Caco-2 (cell line): ENCODE data around the gene SELENOI. TPM values are rescaled to one million over a fixed set of nuclear protein-coding genes. Genes with fewer than 3 reads are reported as not detected.

ENCODE experiments used
- BruUV-seq: library from RNA; stranded (reverse); fragments of 400-500 nt; replicated peaks from 2 replicates; lab custom pipeline; 2021; lab: Mats Ljungman, UMichigan
- CTCF ChIA-PET: fragments of 300-600 bp; sonication (Branson Sonifier 250); formaldehyde crosslinking; loops from one replicate; lab custom pipeline; 2022; ENCODE audit warnings: antibody characterized with exemption; lab: Charles Lee
- POLR2A ChIA-PET: fragments of 300-600 bp; sonication (Branson Sonifier 250); formaldehyde crosslinking; loops from one replicate; lab custom pipeline; 2022; ENCODE audit warnings: antibody characterized with exemption; lab: Charles Lee
- DNase-seq, 2 experiments: peaks; one replicate each; pipeline versions ENCODE4 v3.0.0 to v3.0.0-alpha.2; 2020 to 2022
- H3K27me3 ChIP-seq: replicated peaks from 2 replicates; pipeline ENCODE4 v1.6.0; 2011; ENCODE audit warnings: low read length; ENCODE audit not compliant: control insufficient read depth, insufficient read depth
- H3K36me3 ChIP-seq: 2 replicates; pipeline ENCODE4 v1.5.1; 2011; ENCODE audit warnings: low read length; ENCODE audit not compliant: control insufficient read depth, insufficient read depth
- H3K4me1 ChIP-seq: fragments of 250-450 bp; sonication (Bioruptor Pico); 2 replicates; pipeline ENCODE4 v1.5.1; 2020; ENCODE audit warnings: mild to moderate bottlenecking
- H3K4me3 ChIP-seq: 2 replicates; pipeline ENCODE4 v1.5.1; 2011; ENCODE audit warnings: low read depth, mild to moderate bottlenecking, control low read depth, low read length
- H3K9me3 ChIP-seq: fragments of 250-450 bp; sonication (Bioruptor Pico); 2 replicates; pipeline ENCODE4 v1.5.1; 2020; ENCODE audit warnings: mild to moderate bottlenecking, moderate library complexity
- H3K27ac Mint-ChIP-seq: one replicate; pipeline ENCODE4 v1.8.0; 2022; ENCODE audit warnings: mixed read lengths; ENCODE audit not compliant: unreplicated experiment
- H3K27me3 Mint-ChIP-seq: one replicate; pipeline ENCODE4 v1.8.0; 2022; ENCODE audit warnings: mixed read lengths; ENCODE audit not compliant: insufficient read depth, unreplicated experiment
- H3K36me3 Mint-ChIP-seq: one replicate; pipeline ENCODE4 v1.8.0; 2022; ENCODE audit warnings: mild to moderate bottlenecking, mixed read lengths; ENCODE audit not compliant: insufficient read depth, unreplicated experiment
- H3K4me1 Mint-ChIP-seq: one replicate; pipeline ENCODE4 v1.8.0; 2022; ENCODE audit warnings: low read depth, mixed read lengths; ENCODE audit not compliant: unreplicated experiment
- H3K4me3 Mint-ChIP-seq: one replicate; pipeline ENCODE4 v1.8.0; 2022; ENCODE audit warnings: mild to moderate bottlenecking, moderate library complexity, mixed read lengths; ENCODE audit not compliant: unreplicated experiment
- H3K9me3 Mint-ChIP-seq: one replicate; pipeline ENCODE4 v1.8.0; 2022; ENCODE audit warnings: mixed read lengths; ENCODE audit not compliant: unreplicated experiment
- intact Hi-C: fragments of 100-400 bp; cut with micrococcal nuclease; formaldehyde crosslinking; loops from one replicate; pipeline ENCODE4 v1.10.0; 2022; ENCODE audit not compliant: unreplicated experiment
- total RNA-seq: library from RNA; stranded (reverse); gene quantifications from 2 replicates; pipeline ENCODE4 v1.2.3, GENCODE V29; 2022
- TF ChIP-seq, protein P1 (sequence below), 2 experiments: fragments of 200-600 bp in 1 of 2; IDR thresholded peaks; 1 replicate in 1 of 2; 2 replicates in 1 of 2; pipeline versions ENCODE4 v1.5.1 to v1.8.0; 2011 to 2022; ENCODE audit warnings: antibody characterized with exemption in 1 of 2, control low read depth in 1 of 2, inconsistent platforms in 1 of 2, low read depth in 1 of 2, low read length in 1 of 2, mild to moderate bottlenecking in 1 of 2, moderate library complexity in 1 of 2; ENCODE audit not compliant: insufficient read depth in 1 of 2, severe bottlenecking in 1 of 2, unreplicated experiment in 1 of 2

The SELENOI gene
- total RNA-seq, 1 experiment from 2014 or later, result 68.9 TPM

- CTCF ChIA-PET, result interaction anchor here (0.7 kb wide), 1 partner anchor 292 kb away, joined by 5 read pairs; no protein-coding TSS in a partner anchor
Measured at GRCh38 chr2:26305540-26305939, 40.4 kb upstream of the SELENOI start.

DNA sequence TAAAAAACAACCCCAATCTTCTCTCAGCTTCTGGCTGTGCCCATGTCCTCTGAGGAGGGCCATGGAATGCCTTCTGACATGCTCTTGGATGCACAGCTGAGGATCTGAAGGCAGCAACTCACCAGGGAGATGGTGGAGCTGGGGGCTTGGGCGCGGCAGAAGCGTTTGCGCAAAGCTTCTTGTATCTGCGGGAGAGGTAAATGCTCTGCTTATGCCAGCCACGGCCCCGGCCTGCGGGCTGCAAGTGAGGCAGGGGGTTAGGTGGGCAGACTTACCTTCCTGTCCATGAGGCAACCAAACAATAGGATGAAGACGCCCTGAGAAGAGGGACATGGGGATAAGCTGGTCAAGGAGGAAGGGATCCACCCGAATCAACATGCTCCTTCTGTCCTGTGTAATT is 36.0 kb upstream of the SELENOI start:
- ChIA-PET CTCF (no interaction called here), POLR2A (no interaction called here)
- Mint-ChIP-seq H3K36me3 (no peaks in the 10 kb centered on the region), H3K4me3 (no peak overlapping the region), H3K4me1 (no peaks in the 10 kb centered on the region), H3K9me3 (no peaks in the 10 kb centered on the region), H3K27ac (no peak overlapping the region), H3K27me3 (no peaks in the 10 kb centered on the region)
- Histone ChIP-seq H3K27me3 (no peaks in the 10 kb centered on the region), H3K4me1 (no peaks in the 10 kb centered on the region), H3K36me3 (no peaks in the 10 kb centered on the region), H3K9me3 (no peaks in the 10 kb centered on the region), H3K4me3 (no peak overlapping the region)
- intact Hi-C loops, result loop anchor here (5.0 kb wide), 1 partner anchor 73 kb away; no protein-coding TSS in a partner anchor
- no TSS peak for BruUV-seq
- DNase-seq, result no peak
- TF ChIP-seq, protein P1, sequence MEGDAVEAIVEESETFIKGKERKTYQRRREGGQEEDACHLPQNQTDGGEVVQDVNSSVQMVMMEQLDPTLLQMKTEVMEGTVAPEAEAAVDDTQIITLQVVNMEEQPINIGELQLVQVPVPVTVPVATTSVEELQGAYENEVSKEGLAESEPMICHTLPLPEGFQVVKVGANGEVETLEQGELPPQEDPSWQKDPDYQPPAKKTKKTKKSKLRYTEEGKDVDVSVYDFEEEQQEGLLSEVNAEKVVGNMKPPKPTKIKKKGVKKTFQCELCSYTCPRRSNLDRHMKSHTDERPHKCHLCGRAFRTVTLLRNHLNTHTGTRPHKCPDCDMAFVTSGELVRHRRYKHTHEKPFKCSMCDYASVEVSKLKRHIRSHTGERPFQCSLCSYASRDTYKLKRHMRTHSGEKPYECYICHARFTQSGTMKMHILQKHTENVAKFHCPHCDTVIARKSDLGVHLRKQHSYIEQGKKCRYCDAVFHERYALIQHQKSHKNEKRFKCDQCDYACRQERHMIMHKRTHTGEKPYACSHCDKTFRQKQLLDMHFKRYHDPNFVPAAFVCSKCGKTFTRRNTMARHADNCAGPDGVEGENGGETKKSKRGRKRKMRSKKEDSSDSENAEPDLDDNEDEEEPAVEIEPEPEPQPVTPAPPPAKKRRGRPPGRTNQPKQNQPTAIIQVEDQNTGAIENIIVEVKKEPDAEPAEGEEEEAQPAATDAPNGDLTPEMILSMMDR (IDR thresholded peaks at IDR 0.05; ENCODE audit: insufficient read depth in 1 of 2, low read depth in 1 of 2, low read length in 1 of 2, severe bottlenecking in 1 of 2, unreplicated experiment in 1 of 2), result no peak

More at GRCh38 chr2:26305540-26305939, 40.4 kb upstream of the SELENOI start:
- Mint-ChIP-seq H3K36me3 (no peaks in the 10 kb centered on the region), H3K4me3 (no peak overlapping the region), H3K27me3 (no peaks in the 10 kb centered on the region), H3K4me1 (no peaks in the 10 kb centered on the region), H3K27ac (no peak overlapping the region), H3K9me3 (no peaks in the 10 kb centered on the region)
- Histone ChIP-seq H3K9me3 (no peaks in the 10 kb centered on the region; the same call in 1 of the 2 replicates), H3K4me1 (no peaks in the 10 kb centered on the region), H3K36me3 (no peaks in the 10 kb centered on the region), H3K27me3 (no peaks in the 10 kb centered on the region), H3K4me3 (no peak overlapping the region)
- no TSS peak for BruUV-seq
- DNase-seq, result no peak
- TF ChIP-seq, protein P1 (IDR thresholded peaks at IDR 0.05; ENCODE audit: insufficient read depth in 1 of 2, low read depth in 1 of 2, low read length in 1 of 2, severe bottlenecking in 1 of 2, unreplicated experiment in 1 of 2), result no peak
- POLR2A ChIA-PET, result interaction anchor here (0.5 kb wide), 2 partner anchors 61 to 679 kb away, joined by 3 to 4 read pairs; partner anchors contain the start of genes HADHA and HADHB
- intact Hi-C loops, result no loop called here

DNA sequence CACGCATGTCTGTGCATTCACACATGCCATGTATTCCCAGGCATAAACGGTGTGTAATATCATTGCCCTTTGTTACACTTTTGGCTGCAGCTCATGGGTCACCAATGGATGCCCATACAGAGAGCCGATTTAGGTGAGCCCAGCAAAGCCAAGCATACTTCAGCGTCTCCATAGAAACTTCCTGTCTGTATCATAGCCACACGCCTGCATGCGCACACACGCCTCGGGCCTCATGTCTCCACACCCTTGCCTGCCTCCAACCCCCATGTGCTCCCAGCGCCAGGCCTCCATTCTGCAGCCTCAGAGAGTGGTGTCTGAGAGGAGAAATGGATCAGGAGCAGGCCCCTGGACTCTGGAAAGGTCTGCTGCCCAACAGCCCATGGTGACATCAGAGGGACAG is 33.5 kb upstream of the SELENOI start:
- no peaks in the 10 kb centered on the region for H3K36me3 Mint-ChIP-seq
- ChIA-PET CTCF (no interaction called here), POLR2A (no interaction called here)
- DNase-seq, result no peak
- no peaks in the 10 kb centered on the region for H3K27me3 ChIP-seq
- H3K27me3 Mint-ChIP-seq, result peaks cover 3% of the 10 kb centered on the region
- no peaks in the 10 kb centered on the region for H3K9me3 Mint-ChIP-seq
- no peaks in the 10 kb centered on the region for H3K9me3 ChIP-seq
- no peak overlapping the region for H3K4me3 ChIP-seq
- no peaks in the 10 kb centered on the region for H3K4me1 Mint-ChIP-seq
- H3K27ac Mint-ChIP-seq, result no peak overlapping the region
- H3K4me1 ChIP-seq, result no peaks in the 10 kb centered on the region
- intact Hi-C loops, result loop anchor here (5.0 kb wide), 1 partner anchor 75 kb away; no protein-coding TSS in a partner anchor
- H3K4me3 Mint-ChIP-seq, result no peak overlapping the region
- no TSS peak for BruUV-seq
- no peaks in the 10 kb centered on the region for H3K36me3 ChIP-seq
- TF ChIP-seq, protein P1 (IDR thresholded peaks at IDR 0.05; ENCODE audit: insufficient read depth in 1 of 2, low read depth in 1 of 2, low read length in 1 of 2, severe bottlenecking in 1 of 2, unreplicated experiment in 1 of 2), result no peak
